GM13976 (cell line): Measurements from ENCODE around the gene ETS1.

Experiments used
- DNase-seq: peaks from one replicate; pipeline ENCODE4 v3.0.0; 2012; ENCODE audit warnings: low spot score
- CTCF ChIP-seq: IDR thresholded peaks from 2 replicates; pipeline ENCODE4 v1.5.1; 2012; ENCODE audit warnings: borderline replicate concordance, mild to moderate bottlenecking; ENCODE audit not compliant: insufficient read depth; ENCODE audit errors: extremely low read depth, missing control alignments, control extremely low read depth
- in situ Hi-C: fragments of 300-500 bp; cut with MboI; formaldehyde crosslinking; loops from one replicate; pipeline ENCODE4 v1.12.0; 2022; ENCODE audit warnings: low sequenced_read_pairs, mixed read lengths, inconsistent platforms; ENCODE audit not compliant: unreplicated experiment

Gene ETS1

GRCh38 chr11:128492461-128492860 lies 94.9 kb downstream of the ETS1 start:
- in situ Hi-C loops = no loop called here
- no peak for TF ChIP-seq CTCF
- no peak for DNase-seq

GRCh38 chr11:128491195-128491936 lies 96.0 kb downstream of the ETS1 start:
- no peak for DNase-seq
- no peak for TF ChIP-seq CTCF
- in situ Hi-C loops = no loop called here

- TF ChIP-seq CTCF = no peak
- DNase-seq = no peak
- in situ Hi-C loops = no loop called here
Observed at GRCh38 chr11:128490092-128490491, 97.3 kb downstream of the ETS1 start.

GRCh38 chr11:128488471-128488870 lies 98.9 kb downstream of the ETS1 start:
- TF ChIP-seq CTCF = no peak
- in situ Hi-C loops = no loop called here
- DNase-seq = no peak

GRCh38 chr11:128487978-128488377 lies 99.4 kb downstream of the ETS1 start:
- in situ Hi-C loops = no loop called here
- no peak for TF ChIP-seq CTCF
- no peak for DNase-seq

GRCh38 chr11:128484172-128484571 lies 103.2 kb downstream of the ETS1 start:
- in situ Hi-C loops = no loop called here
- DNase-seq = no peak
- peak; percentile 5 for TF ChIP-seq CTCF

GRCh38 chr11:128483211-128483788 lies 104.1 kb downstream of the ETS1 start:
- DNase-seq = peak; percentile 50
- no peak for TF ChIP-seq CTCF
- in situ Hi-C loops = no loop called here
